GM21786 (cell line): Measurements from ENCODE around the gene MECR.

Source experiments
- ATAC-seq: cut with Tn5 transposase; IDR thresholded peaks from one replicate; pipeline ENCODE4 v1.9.1; 2021; ENCODE audit not compliant: unreplicated experiment

The MECR gene

DNA sequence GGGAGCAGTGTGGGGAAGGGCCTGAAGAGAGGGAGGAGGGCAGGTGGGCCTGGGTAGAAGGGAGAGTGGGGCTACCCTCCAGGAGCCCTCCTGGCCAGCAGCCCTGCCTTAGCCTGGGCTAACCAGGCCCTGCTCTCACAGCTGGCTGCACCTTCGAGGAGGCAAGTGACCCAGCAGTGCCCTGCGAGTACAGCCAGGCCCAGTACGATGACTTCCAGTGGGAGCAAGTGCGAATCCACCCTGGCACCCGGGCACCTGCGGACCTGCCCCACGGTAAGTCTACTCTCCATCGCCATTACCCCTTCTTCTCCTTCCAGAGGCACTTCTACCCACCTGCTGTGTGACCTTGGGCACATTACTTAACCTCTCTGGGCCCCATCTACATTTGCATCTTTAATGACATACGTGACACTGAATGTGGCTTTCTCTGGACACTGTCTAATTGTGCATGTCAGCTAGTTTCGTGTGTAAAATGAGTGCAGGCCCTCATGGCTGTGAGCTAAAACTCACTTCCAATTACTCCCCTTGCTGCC, 24.5 kb upstream of the MECR start:
- ATAC-seq: no peak

- no peak for ATAC-seq
These were observed 23.6 kb upstream of the MECR start for GRCh38 chr1:29254346-29254745.

DNA sequence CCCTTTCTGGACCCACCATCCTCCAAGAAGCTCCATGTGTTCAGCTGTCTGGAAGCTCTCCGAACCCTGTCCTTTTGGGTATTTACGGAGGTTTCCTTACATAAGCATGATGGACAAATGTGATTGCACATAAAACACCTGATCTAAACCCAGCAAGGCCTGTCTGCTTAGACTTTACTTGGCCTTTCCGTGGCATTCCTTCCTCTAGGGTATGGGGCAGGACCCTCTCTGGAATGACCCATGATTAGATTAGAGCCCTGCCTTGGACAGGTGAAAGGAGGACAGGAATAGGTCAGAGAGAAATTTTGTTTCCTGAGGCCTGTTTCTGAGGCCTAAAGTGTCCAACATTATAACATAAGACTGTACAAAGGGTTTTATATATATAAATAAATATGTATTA, 22.4 kb upstream of the MECR start:
- no peak for ATAC-seq

- ATAC-seq: no peak
These were observed 20.7 kb upstream of the MECR start for GRCh38 chr1:29251164-29252124.

DNA sequence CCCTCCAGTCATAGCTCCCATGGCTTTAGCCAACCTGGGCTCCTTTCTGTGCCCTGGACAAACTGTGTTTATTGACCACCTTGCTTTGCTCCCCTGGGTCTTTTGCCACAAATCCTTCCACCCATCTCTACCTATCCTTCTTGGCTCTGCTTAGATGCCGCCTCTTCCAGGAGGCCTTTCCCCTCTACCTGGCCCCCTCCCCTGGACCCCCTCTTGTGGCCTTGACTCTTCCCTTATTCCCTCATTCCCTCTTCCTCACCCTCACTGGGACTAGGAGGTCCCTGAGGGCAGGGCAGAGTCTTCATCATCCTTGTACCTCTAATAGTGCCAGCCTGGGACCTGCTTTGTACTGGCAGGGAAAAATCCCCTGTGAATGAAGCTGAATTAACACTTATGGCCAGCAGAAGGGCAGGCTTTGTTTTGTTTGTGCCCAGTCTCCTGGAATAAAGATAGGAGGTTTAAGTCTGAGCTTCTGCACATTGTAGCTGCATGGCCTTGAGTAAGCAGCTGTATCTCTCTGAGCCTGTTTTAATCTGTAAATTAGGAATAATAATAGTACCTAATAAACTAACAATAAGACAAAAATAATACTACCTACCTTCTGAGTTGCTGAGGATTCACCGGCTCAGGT, 19.3 kb upstream of the MECR start:
- no peak for ATAC-seq

GRCh38 chr1:29249170-29249691, 18.5 kb upstream of the MECR start:
- no peak for ATAC-seq

GRCh38 chr1:29248409-29248808, 17.7 kb upstream of the MECR start:
- no peak for ATAC-seq

DNA sequence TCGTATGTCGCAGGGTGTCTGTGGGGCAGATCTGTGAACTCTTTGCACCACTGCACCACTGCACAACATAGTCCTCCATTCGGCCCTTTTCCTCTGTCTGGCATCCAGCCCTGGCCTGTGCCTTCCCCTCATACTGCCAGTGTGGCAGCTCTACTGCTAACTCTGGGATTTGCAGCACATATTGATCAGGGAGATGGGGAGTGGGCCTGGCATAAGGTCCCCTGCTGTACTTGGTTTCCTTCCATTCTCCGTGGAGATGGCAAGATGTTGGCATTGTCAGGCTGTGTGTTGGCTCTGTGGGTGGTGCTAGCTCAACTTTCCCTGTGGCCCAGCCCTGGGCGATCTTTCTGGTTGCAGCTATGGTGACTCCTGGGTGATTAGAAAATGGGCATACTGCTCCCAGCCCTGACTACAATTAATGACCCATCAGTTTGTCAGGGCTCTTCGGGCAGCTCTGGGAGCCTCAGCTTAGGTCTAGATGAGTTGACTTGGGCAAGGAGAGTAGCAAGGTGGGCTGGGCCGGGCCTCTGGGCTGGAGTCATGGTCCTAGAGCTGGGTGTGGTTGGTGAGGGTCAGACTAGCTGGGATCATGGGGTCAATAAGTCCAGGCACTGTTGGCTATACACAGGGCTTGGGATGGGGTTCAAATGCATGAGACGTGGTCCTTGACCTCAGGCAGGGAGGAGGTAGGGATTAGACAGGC, 17.0 kb upstream of the MECR start:
- no peak for ATAC-seq

- ATAC-seq: no peak
These were observed 16.3 kb upstream of the MECR start for GRCh38 chr1:29247044-29247443.

GRCh38 chr1:29245876-29246275, 15.1 kb upstream of the MECR start:
- no peak for ATAC-seq

DNA sequence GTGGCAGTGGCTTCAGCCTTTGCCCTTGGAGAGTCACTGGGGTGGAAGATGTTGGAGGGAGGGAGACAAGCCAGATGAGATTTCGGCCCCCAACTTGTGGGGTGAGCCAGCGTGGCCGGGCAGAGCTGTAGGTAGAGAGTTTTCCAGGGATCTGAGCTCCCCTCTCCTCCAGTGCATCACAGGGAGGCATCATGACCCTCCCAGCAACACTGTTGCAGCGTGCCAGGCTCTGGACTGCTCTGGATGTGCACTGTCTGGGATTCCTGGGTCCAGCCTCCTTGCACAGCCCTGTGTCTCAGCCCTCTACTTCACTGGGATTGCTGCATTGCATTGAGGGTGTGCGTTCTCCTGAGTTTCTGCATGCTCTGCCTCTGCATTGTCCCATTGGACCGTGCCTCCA, 14.5 kb upstream of the MECR start:
- no peak for ATAC-seq

DNA sequence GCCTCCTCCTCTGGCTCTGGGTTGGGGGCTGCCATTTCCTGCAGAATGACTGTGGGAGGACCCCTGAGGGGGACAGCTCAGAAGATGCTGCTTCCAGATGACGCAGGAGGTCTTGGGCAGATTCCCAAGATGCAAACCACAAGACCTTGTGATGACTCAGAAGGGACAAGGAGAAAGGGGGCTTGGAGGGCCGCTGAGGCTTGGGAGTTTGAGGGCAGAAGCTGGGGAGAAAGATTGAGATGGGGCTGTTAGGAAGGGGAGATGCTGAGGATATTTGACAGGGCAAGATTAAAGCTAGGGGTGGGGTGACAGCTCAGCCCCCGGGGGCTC, 13.1 kb upstream of the MECR start:
- no peak for ATAC-seq

- ATAC-seq: no peak
These were observed 12.5 kb upstream of the MECR start for GRCh38 chr1:29243023-29243870.

GRCh38 chr1:29240986-29241385, 10.3 kb upstream of the MECR start:
- ATAC-seq: no peak

- no peak for ATAC-seq
These were observed 9.7 kb upstream of the MECR start for GRCh38 chr1:29240400-29240837.

GRCh38 chr1:29239142-29239541, 8.4 kb upstream of the MECR start:
- ATAC-seq: no peak

- ATAC-seq: no peak
These were observed 7.9 kb upstream of the MECR start for GRCh38 chr1:29238620-29239002.

GRCh38 chr1:29237852-29238619, 7.3 kb upstream of the MECR start:
- ATAC-seq: no peak

DNA sequence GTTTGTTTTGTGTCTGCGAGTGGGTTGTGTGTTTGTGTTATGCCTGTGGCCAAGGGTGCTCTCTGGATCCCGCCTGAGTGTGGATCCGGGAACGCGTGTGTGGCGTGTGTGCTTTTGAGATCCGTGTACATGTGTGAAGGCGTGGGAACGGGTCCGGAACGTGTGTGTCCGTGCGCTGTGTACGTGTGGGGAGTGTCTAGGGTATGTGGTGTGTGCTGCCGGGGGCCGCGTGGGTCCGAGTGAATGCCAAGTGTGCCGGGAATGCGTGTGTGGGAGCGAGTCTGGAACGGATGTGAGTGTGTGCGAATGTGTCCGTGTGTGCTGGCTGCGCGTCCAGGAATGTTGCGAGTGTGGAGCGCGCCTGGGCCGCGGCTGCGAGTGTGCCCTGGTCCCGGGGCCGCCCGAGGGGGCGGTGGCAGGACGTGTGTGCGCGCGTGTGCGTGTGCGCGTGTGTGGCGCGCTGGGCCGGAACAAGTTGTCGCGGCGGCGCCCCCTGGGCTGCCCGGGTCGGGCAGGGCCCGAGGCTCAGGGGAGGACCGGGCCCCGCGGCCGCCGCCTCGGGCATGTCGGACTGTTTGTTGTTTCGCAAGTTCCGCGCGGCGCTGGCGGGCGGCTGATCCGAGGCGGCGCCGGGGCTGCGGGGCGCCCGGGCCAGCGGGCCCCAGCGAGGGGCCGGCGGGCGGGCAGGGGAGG, 6.5 kb upstream of the MECR start:
- ATAC-seq: no peak
